Large intestine (tissue), 3 donors: ENCODE results near the gene TRHDE. TPM values are rescaled to one million over a fixed set of nuclear protein-coding genes. Genes with fewer than 3 reads are reported as not detected.
A peak's percentile ranks its signal among the peaks of the same experiment; 100 is the strongest.

Experiments used
- DNase-seq, 2 donors: peaks; one replicate each; pipeline versions ENCODE4 v3.0.0 to v3.0.0-alpha.2; 2013
- H3K27ac ChIP-seq: one replicate; pipeline ENCODE4 v1.5.1; 2013; ENCODE audit warnings: low read length
- H3K27me3 ChIP-seq: 2 replicates; pipeline ENCODE4 v1.6.1; 2013; ENCODE audit warnings: low read length; ENCODE audit not compliant: control insufficient read depth, insufficient read depth
- H3K36me3 ChIP-seq: 2 replicates; pipeline ENCODE4 v1.6.1; 2013; ENCODE audit warnings: low read length; ENCODE audit not compliant: control insufficient read depth, insufficient read depth
- H3K4me1 ChIP-seq: one replicate; pipeline ENCODE4 v1.6.1; 2013; ENCODE audit warnings: low read length; ENCODE audit not compliant: control insufficient read depth, insufficient read depth
- H3K4me3 ChIP-seq: one replicate; pipeline ENCODE4 v1.5.1; 2013; ENCODE audit warnings: low read length
- H3K9me3 ChIP-seq: one replicate; pipeline ENCODE4 v1.6.1; 2013; ENCODE audit warnings: mild to moderate bottlenecking, low read depth, low read length, moderate library complexity; ENCODE audit not compliant: control insufficient read depth
- WGBS: methylation state at CpG from one replicate; pipeline ENCODE4 v1.1.5; 2013; ENCODE audit warnings: low lambda C conversion rate; ENCODE audit not compliant: insufficient coverage; 5-methylcytosine and 5-hydroxymethylcytosine counted together
- polyA plus RNA-seq: library from polyadenylated mRNA; unstranded; fragments of 120-200 nt; gene quantifications from one replicate; pipeline ENCODE4 v1.2.1, GENCODE V29; 2013

TRHDE gene
- polyA plus RNA-seq, 1 donor: 14.2 TPM

GRCh38 chr12:72307229-72307628, 35.1 kb downstream of the TRHDE start:
- no CpG with 5 or more reads among the region's 6 CpGs for WGBS

GRCh38 chr12:72311946-72312345, 39.8 kb downstream of the TRHDE start:
- no peaks in the 10 kb centered on the region for H3K27me3 ChIP-seq
- WGBS: no CpG with 5 or more reads among the region's 5 CpGs
- no peak overlapping the region for H3K4me3 ChIP-seq
- peak overlapping the region; percentile 67 for H3K27ac ChIP-seq
- no peaks in the 10 kb centered on the region for H3K36me3 ChIP-seq
- DNase-seq: peak; percentile 48 to 78
- H3K4me1 ChIP-seq: peaks cover 41% of the 10 kb centered on the region
- H3K9me3 ChIP-seq: no peaks in the 10 kb centered on the region

More at GRCh38 chr12:72307229-72307628, 35.1 kb downstream of the TRHDE start:
- Histone ChIP-seq H3K4me3 (no peak overlapping the region), H3K4me1 (peaks cover 63% of the 10 kb centered on the region), H3K27me3 (no peaks in the 10 kb centered on the region), H3K27ac (no peak overlapping the region), H3K36me3 (no peaks in the 10 kb centered on the region), H3K9me3 (no peaks in the 10 kb centered on the region)
- DNase-seq: no peak

- H3K27ac ChIP-seq: no peak overlapping the region
- peak in 1 of 2 donors; percentile 39 for DNase-seq
- no peaks in the 10 kb centered on the region for H3K36me3 ChIP-seq
- H3K4me1 ChIP-seq: peaks cover 29% of the 10 kb centered on the region
- H3K4me3 ChIP-seq: no peak overlapping the region
- no peaks in the 10 kb centered on the region for H3K27me3 ChIP-seq
- no CpG with 5 or more reads among the region's 2 CpGs for WGBS
- no peaks in the 10 kb centered on the region for H3K9me3 ChIP-seq
Observed at GRCh38 chr12:72313806-72314205, 41.6 kb downstream of the TRHDE start.

GRCh38 chr12:72315858-72316257, 43.7 kb downstream of the TRHDE start:
- no CpG with 5 or more reads among the region's 3 CpGs for WGBS
- H3K4me3 ChIP-seq: no peak overlapping the region
- no peak for DNase-seq

GRCh38 chr12:72318341-72318740, 46.2 kb downstream of the TRHDE start:
- H3K4me1 ChIP-seq: peaks cover 4% of the 10 kb centered on the region
- no peaks in the 10 kb centered on the region for H3K27me3 ChIP-seq
- no peaks in the 10 kb centered on the region for H3K9me3 ChIP-seq
- WGBS: 100% methylated on average over 1 of the region's 4 CpGs
- no peak overlapping the region for H3K4me3 ChIP-seq
- DNase-seq: no peak
- no peaks in the 10 kb centered on the region for H3K36me3 ChIP-seq
- no peak overlapping the region for H3K27ac ChIP-seq

More at GRCh38 chr12:72315858-72316257, 43.7 kb downstream of the TRHDE start:
- no peaks in the 10 kb centered on the region for H3K36me3 ChIP-seq
- no peaks in the 10 kb centered on the region for H3K27me3 ChIP-seq
- peaks cover 16% of the 10 kb centered on the region for H3K4me1 ChIP-seq
- H3K27ac ChIP-seq: no peak overlapping the region
- H3K9me3 ChIP-seq: no peaks in the 10 kb centered on the region

- Histone ChIP-seq H3K27me3 (no peaks in the 10 kb centered on the region), H3K4me3 (no peak overlapping the region), H3K9me3 (no peaks in the 10 kb centered on the region), H3K36me3 (no peaks in the 10 kb centered on the region), H3K4me1 (no peaks in the 10 kb centered on the region), H3K27ac (no peak overlapping the region)
- no peak for DNase-seq
- 100% methylated on average over 1 of the region's 1 CpG for WGBS
Observed at GRCh38 chr12:72323881-72324280, 51.7 kb downstream of the TRHDE start.

- Histone ChIP-seq H3K27me3 (no peaks in the 10 kb centered on the region), H3K27ac (no peak overlapping the region), H3K9me3 (no peaks in the 10 kb centered on the region), H3K36me3 (no peaks in the 10 kb centered on the region), H3K4me1 (no peaks in the 10 kb centered on the region), H3K4me3 (no peak overlapping the region)
- DNase-seq: no peak
- no CpG with 5 or more reads among the region's 9 CpGs for WGBS
Observed at GRCh38 chr12:72330301-72330700, 58.1 kb downstream of the TRHDE start.

- Histone ChIP-seq H3K4me3 (no peak overlapping the region), H3K27ac (no peak overlapping the region), H3K36me3 (no peaks in the 10 kb centered on the region), H3K4me1 (no peaks in the 10 kb centered on the region), H3K27me3 (no peaks in the 10 kb centered on the region), H3K9me3 (no peaks in the 10 kb centered on the region)
- DNase-seq: no peak
- WGBS: no CpG with 5 or more reads among the region's 4 CpGs
Observed at GRCh38 chr12:72330784-72331183, 58.6 kb downstream of the TRHDE start.

GRCh38 chr12:72337382-72337781, 65.2 kb downstream of the TRHDE start:
- no peak overlapping the region for H3K4me3 ChIP-seq
- no peaks in the 10 kb centered on the region for H3K9me3 ChIP-seq
- no peaks in the 10 kb centered on the region for H3K27me3 ChIP-seq
- DNase-seq: no peak
- no peaks in the 10 kb centered on the region for H3K36me3 ChIP-seq
- H3K4me1 ChIP-seq: no peaks in the 10 kb centered on the region
- H3K27ac ChIP-seq: no peak overlapping the region
- 80% methylated on average over 1 of the region's 6 CpGs for WGBS

- Histone ChIP-seq H3K4me3 (no peak overlapping the region), H3K27me3 (no peaks in the 10 kb centered on the region), H3K9me3 (no peaks in the 10 kb centered on the region), H3K4me1 (no peaks in the 10 kb centered on the region), H3K27ac (no peak overlapping the region), H3K36me3 (no peaks in the 10 kb centered on the region)
- no peak for DNase-seq
- 87% methylated on average over 3 of the region's 8 CpGs for WGBS
Observed at GRCh38 chr12:72337946-72338345, 65.8 kb downstream of the TRHDE start.

- WGBS: 20% methylated on average over 1 of the region's 4 CpGs
Observed at GRCh38 chr12:72338437-72338836, 66.3 kb downstream of the TRHDE start.

More at GRCh38 chr12:72338437-72338836, 66.3 kb downstream of the TRHDE start:
- H3K36me3 ChIP-seq: no peaks in the 10 kb centered on the region
- no peak overlapping the region for H3K4me3 ChIP-seq
- H3K9me3 ChIP-seq: no peaks in the 10 kb centered on the region
- no peaks in the 10 kb centered on the region for H3K27me3 ChIP-seq
- H3K27ac ChIP-seq: no peak overlapping the region
- no peaks in the 10 kb centered on the region for H3K4me1 ChIP-seq
- peak; percentile 3 to 44 for DNase-seq
